Activated naive CD4-positive, alpha-beta T cell treated with anti-CD3 and anti-CD28 coated beads, Interleukin-2, amount 50 U/mL, for 24 hours (primary cell): ENCODE data around the gene OR4K14.
"Not testable (repeated sequence)": the region's sequence is repeated elsewhere in the genome, so short reads cannot be mapped to it uniquely, and the experiment has no call there.

Experiments used
- H3K27ac Mint-ChIP-seq: one replicate; pipeline ENCODE4 v1.8.0; 2021; ENCODE audit warnings: mild to moderate bottlenecking, mixed read lengths
- H3K27me3 Mint-ChIP-seq: one replicate; pipeline ENCODE4 v1.8.0; 2021; ENCODE audit warnings: mixed read lengths
- H3K36me3 Mint-ChIP-seq: one replicate; pipeline ENCODE4 v1.8.0; 2021; ENCODE audit warnings: mixed read lengths
- H3K4me1 Mint-ChIP-seq: one replicate; pipeline ENCODE4 v1.8.0; 2021; ENCODE audit warnings: mixed read lengths
- H3K4me3 Mint-ChIP-seq: one replicate; pipeline ENCODE4 v1.8.0; 2021; ENCODE audit warnings: mild to moderate bottlenecking, mixed read lengths
- H3K9me3 Mint-ChIP-seq: one replicate; pipeline ENCODE4 v1.8.0; 2021; ENCODE audit warnings: mixed read lengths

Gene OR4K14

GRCh38 chr14:20019257-20019865 lies at the start of gene OR4K14:
Gene OR4K14 (minus strand): TSS chr14:20019307. CDS start chr14:20015193, 4,114 bp downstream.
- Mint-ChIP-seq H3K4me3 (no peak within 1 kb of the TSS), H3K27ac (no peak within 1 kb of the TSS), H3K36me3 (no peaks in the 10 kb centered on the region), H3K27me3 (peaks cover 1% of the 10 kb centered on the region), H3K4me1 (no peaks in the 10 kb centered on the region), H3K9me3 (peaks cover 7% of the 10 kb centered on the region)

- H3K9me3 Mint-ChIP-seq: peaks cover 4% of the 10 kb centered on the region
- peaks cover 3% of the 10 kb centered on the region for H3K36me3 Mint-ChIP-seq
- H3K4me3 Mint-ChIP-seq: no peak within 1 kb of the TSS
- H3K4me1 Mint-ChIP-seq: no peaks in the 10 kb centered on the region
- peaks cover 4% of the 10 kb centered on the region for H3K27me3 Mint-ChIP-seq
- no peak within 1 kb of the TSS for H3K27ac Mint-ChIP-seq
These were observed 40.6 kb upstream of the OR4K14 start, which contains the start of gene OR4L1 for GRCh38 chr14:20059745-20060144. Gene OR4L1 (plus strand): TSS chr14:20060045. CDS start chr14:20060045, 0 bp downstream.

GRCh38 chr14:20048202-20048601 lies 29.1 kb upstream of the OR4K14 start:
- no peak overlapping the region for H3K27ac Mint-ChIP-seq
- no peaks in the 10 kb centered on the region for H3K4me1 Mint-ChIP-seq
- peaks cover 13% of the 10 kb centered on the region for H3K27me3 Mint-ChIP-seq
- H3K9me3 Mint-ChIP-seq: no peaks in the 10 kb centered on the region
- H3K4me3 Mint-ChIP-seq: no peak overlapping the region
- no peaks in the 10 kb centered on the region for H3K36me3 Mint-ChIP-seq

GRCh38 chr14:20044243-20044642 lies 25.1 kb upstream of the OR4K14 start:
- Mint-ChIP-seq H3K36me3 (no peaks in the 10 kb centered on the region), H3K4me1 (no peaks in the 10 kb centered on the region), H3K9me3 (no peaks in the 10 kb centered on the region), H3K4me3 (no peak overlapping the region), H3K27ac (no peak overlapping the region), H3K27me3 (peaks cover 10% of the 10 kb centered on the region)

GRCh38 chr14:20035938-20036337 lies 16.8 kb upstream of the OR4K14 start, which contains the start of gene OR4K13:
Gene OR4K13 (minus strand): TSS chr14:20036038. CDS start chr14:20034758, 1,280 bp downstream.
- H3K9me3 Mint-ChIP-seq: no peaks in the 10 kb centered on the region
- H3K27ac Mint-ChIP-seq: no peak within 1 kb of the TSS
- no peaks in the 10 kb centered on the region for H3K27me3 Mint-ChIP-seq
- no peaks in the 10 kb centered on the region for H3K36me3 Mint-ChIP-seq
- no peaks in the 10 kb centered on the region for H3K4me1 Mint-ChIP-seq
- H3K4me3 Mint-ChIP-seq: no peak within 1 kb of the TSS

- no peaks in the 10 kb centered on the region for H3K9me3 Mint-ChIP-seq
- no peak overlapping the region for H3K27ac Mint-ChIP-seq
- no peaks in the 10 kb centered on the region for H3K4me1 Mint-ChIP-seq
- no peaks in the 10 kb centered on the region for H3K27me3 Mint-ChIP-seq
- no peaks in the 10 kb centered on the region for H3K36me3 Mint-ChIP-seq
- H3K4me3 Mint-ChIP-seq: no peak overlapping the region
These were observed 16.3 kb upstream of the OR4K14 start for GRCh38 chr14:20035449-20035848.

- H3K27me3 Mint-ChIP-seq: peaks cover 3% of the 10 kb centered on the region
- no peak overlapping the region for H3K4me3 Mint-ChIP-seq
- H3K27ac Mint-ChIP-seq: no peak overlapping the region
- H3K4me1 Mint-ChIP-seq: no peaks in the 10 kb centered on the region
- H3K36me3 Mint-ChIP-seq: no peaks in the 10 kb centered on the region
- H3K9me3 Mint-ChIP-seq: no peaks in the 10 kb centered on the region
These were observed 12.0 kb upstream of the OR4K14 start for GRCh38 chr14:20031058-20031457.

- Mint-ChIP-seq H3K9me3 (peaks cover 6% of the 10 kb centered on the region), H3K4me1 (no peaks in the 10 kb centered on the region), H3K36me3 (peaks cover 1% of the 10 kb centered on the region), H3K4me3 (no peak overlapping the region), H3K27ac (no peak overlapping the region), H3K27me3 (no peaks in the 10 kb centered on the region)
These were observed 11.0 kb downstream of the OR4K14 start for GRCh38 chr14:20008156-20008555.

GRCh38 chr14:20002319-20002718 lies 16.8 kb downstream of the OR4K14 start:
- peaks cover 1% of the 10 kb centered on the region for H3K27me3 Mint-ChIP-seq
- peaks cover 1% of the 10 kb centered on the region for H3K36me3 Mint-ChIP-seq
- H3K4me1 Mint-ChIP-seq: no peaks in the 10 kb centered on the region
- H3K9me3 Mint-ChIP-seq: peaks cover 8% of the 10 kb centered on the region
- no peak overlapping the region for H3K4me3 Mint-ChIP-seq
- no peak overlapping the region for H3K27ac Mint-ChIP-seq

- H3K4me1 Mint-ChIP-seq: no peaks in the 10 kb centered on the region
- peaks cover 1% of the 10 kb centered on the region for H3K36me3 Mint-ChIP-seq
- no peak within 1 kb of the TSS for H3K4me3 Mint-ChIP-seq
- peaks cover 1% of the 10 kb centered on the region for H3K27me3 Mint-ChIP-seq
- H3K9me3 Mint-ChIP-seq: peaks cover 8% of the 10 kb centered on the region
- no peak within 1 kb of the TSS for H3K27ac Mint-ChIP-seq
These were observed 17.2 kb downstream of the OR4K14 start, which contains the start of gene OR4Q2 for GRCh38 chr14:20001863-20002262. Gene OR4Q2 (plus strand): TSS chr14:20002163.

- Mint-ChIP-seq H3K9me3 (peaks cover 9% of the 10 kb centered on the region), H3K4me1 (peaks cover 8% of the 10 kb centered on the region), H3K27ac (no peak overlapping the region), H3K4me3 (no peak overlapping the region), H3K36me3 (peaks cover 6% of the 10 kb centered on the region), H3K27me3 (no peaks in the 10 kb centered on the region)
These were observed 25.7 kb downstream of the OR4K14 start for GRCh38 chr14:19993438-19993837.

- Mint-ChIP-seq H3K9me3 (peaks cover 6% of the 10 kb centered on the region), H3K27me3 (no peaks in the 10 kb centered on the region), H3K4me3 (peak within 1 kb of the TSS; percentile 40), H3K4me1 (peaks cover 42% of the 10 kb centered on the region), H3K36me3 (no peaks in the 10 kb centered on the region), H3K27ac (peak within 1 kb of the TSS; percentile 67)
These were observed 43.8 kb downstream of the OR4K14 start, which contains the start of gene OR4K15 for GRCh38 chr14:19975291-19975690. Gene OR4K15 (plus strand): TSS chr14:19975591. CDS start chr14:19975591, 0 bp downstream.

GRCh38 chr14:19974844-19975243 lies 44.3 kb downstream of the OR4K14 start:
- Mint-ChIP-seq H3K9me3 (peaks cover 6% of the 10 kb centered on the region), H3K4me3 (peak overlapping the region; percentile 32), H3K4me1 (peaks cover 42% of the 10 kb centered on the region), H3K27me3 (no peaks in the 10 kb centered on the region), H3K27ac (peak overlapping the region; percentile 47), H3K36me3 (no peaks in the 10 kb centered on the region)

GRCh38 chr14:19969735-19970134 lies 49.4 kb downstream of the OR4K14 start:
- peaks cover 40% of the 10 kb centered on the region for H3K4me1 Mint-ChIP-seq
- H3K27me3 Mint-ChIP-seq, H3K9me3 Mint-ChIP-seq, H3K27ac Mint-ChIP-seq, H3K4me3 Mint-ChIP-seq, H3K36me3 Mint-ChIP-seq: not testable (repeated sequence)
